IMR-90 (cell line): ENCODE data around the gene KIFC3.

Experiments
- BHLHE40 ChIP-seq: fragments of 150-350 bp; IDR thresholded peaks from 2 replicates; pipeline ENCODE4 v1.6.1; 2016; ENCODE audit warnings: mild to moderate bottlenecking, low read depth, low read length
- CHD1 ChIP-seq: IDR thresholded peaks from 2 replicates; pipeline ENCODE4 v1.6.1; 2012; ENCODE audit warnings: low read depth, low read length, improper control_type of control experiment
- CTCF ChIP-seq: conservative IDR thresholded peaks from 2 replicates; pipeline ENCODE4 v1.5.1; 2012; ENCODE audit warnings: mild to moderate bottlenecking, low read depth, low read length, improper control_type of control experiment
- ELK1 ChIP-seq: fragments of 150-350 bp; IDR thresholded peaks from 2 replicates; pipeline ENCODE4 v1.6.1; 2016; ENCODE audit warnings: low read depth, mild to moderate bottlenecking, low read length, moderate library complexity, borderline replicate concordance
- MAFK ChIP-seq: IDR thresholded peaks from 2 replicates; pipeline ENCODE4 v1.6.1; 2012; ENCODE audit warnings: low read depth, low read length, improper control_type of control experiment
- NFE2L2 ChIP-seq: fragments of 150-350 bp; IDR thresholded peaks from 2 replicates; pipeline ENCODE4 v1.6.1; 2016; ENCODE audit warnings: low read depth, mild to moderate bottlenecking, low read length
- POLR2A ChIP-seq: IDR thresholded peaks from 2 replicates; pipeline ENCODE4 v1.6.1; 2012; ENCODE audit warnings: mild to moderate bottlenecking, low read depth, low read length
- RFX5 ChIP-seq: IDR thresholded peaks from 2 replicates; pipeline ENCODE4 v1.8.0; 2012; ENCODE audit warnings: low read depth, mild to moderate bottlenecking, low read length, moderate library complexity
- SMC3 ChIP-seq: fragments of 150-350 bp; IDR thresholded peaks from 2 replicates; pipeline ENCODE4 v1.6.1; 2016; ENCODE audit warnings: low read depth, mild to moderate bottlenecking, antibody characterized with exemption, low read length, moderate library complexity
- USF2 ChIP-seq: fragments of 150-350 bp; IDR thresholded peaks from 2 replicates; pipeline ENCODE4 v1.6.1; 2017; ENCODE audit warnings: mild to moderate bottlenecking, antibody characterized with exemption, low read length, low read depth

GRCh38 chr16:57797526-57798266, 4.6 kb downstream of the KIFC3 start:
- no peak for TF ChIP-seq RFX5
- no peak for TF ChIP-seq CTCF
- TF ChIP-seq POLR2A, result no peak
- TF ChIP-seq USF2, result no peak
- no peak for TF ChIP-seq SMC3
- TF ChIP-seq NFE2L2, result no peak
- no peak for TF ChIP-seq MAFK
- TF ChIP-seq BHLHE40, result no peak
- TF ChIP-seq CHD1, result no peak
- TF ChIP-seq ELK1, result no peak
